Liver (tissue), 3 donors: ENCODE results near the gene USP17L29.

ENCODE experiments used
- CTCF ChIP-seq: fragments of 150-350 bp; IDR thresholded peaks from 2 replicates; pipeline ENCODE4 v1.5.1; 2017; ENCODE audit warnings: improper control_type of control experiment, low read depth, low read length; ENCODE audit not compliant: missing input control
- FOXA2 ChIP-seq: IDR thresholded peaks from 2 replicates; pipeline ENCODE4 v1.6.1; 2016; ENCODE audit warnings: antibody characterized with exemption
- REST ChIP-seq: IDR thresholded peaks from 2 replicates; pipeline ENCODE4 v1.6.1; 2016; ENCODE audit warnings: antibody characterized with exemption, mild to moderate bottlenecking
- SP1 ChIP-seq: IDR thresholded peaks from 2 replicates; pipeline ENCODE4 v1.6.1; 2018; ENCODE audit warnings: antibody characterized with exemption, mild to moderate bottlenecking
- TAF1 ChIP-seq: conservative IDR thresholded peaks from 2 replicates; pipeline ENCODE4 v1.6.1; 2016; ENCODE audit warnings: antibody characterized with exemption, mild to moderate bottlenecking
- TF ChIP-seq, protein P1 (sequence below): IDR thresholded peaks from 2 replicates; pipeline ENCODE4 v1.6.1; 2016; ENCODE audit warnings: antibody characterized with exemption
- donor health status: healthy.
- donor health status: healthy.

GRCh38 chr4:9384126-9384525 is 30.7 kb downstream of the USP17L29 start:
- TF ChIP-seq SP1 (no peak), CTCF (no peak), REST (no peak), FOXA2 (no peak), TAF1 (no peak)
- TF ChIP-seq, protein P1, sequence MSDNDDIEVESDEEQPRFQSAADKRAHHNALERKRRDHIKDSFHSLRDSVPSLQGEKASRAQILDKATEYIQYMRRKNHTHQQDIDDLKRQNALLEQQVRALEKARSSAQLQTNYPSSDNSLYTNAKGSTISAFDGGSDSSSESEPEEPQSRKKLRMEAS = no peak
